A172 (cell line): ENCODE measurements around the gene SSBP2. TPM values are rescaled to one million over a fixed set of nuclear protein-coding genes. Genes with fewer than 3 reads are reported as not detected.
"Not testable (repeated sequence)": the region's sequence is repeated elsewhere in the genome, so short reads cannot be mapped to it uniquely, and the experiment has no call there.

Experiments used
- DNase-seq: peaks from one replicate; pipeline ENCODE4 v3.0.0-alpha.2; 2015; ENCODE audit warnings: low spot score
- total RNA-seq: library from RNA; depleted of rRNA; stranded (reverse); fragments of >200 nt; shearing (Covaris generic); gene quantifications from 2 replicates; pipeline ENCODE4 v1.2.3, GENCODE V29; 2014

SSBP2 gene
- total RNA-seq, 1 experiment from 2014 or later = 12.4 TPM

GRCh38 chr5:81428446-81428845 is 322.5 kb downstream of the SSBP2 start:
- no peak for DNase-seq

GRCh38 chr5:81427566-81427965 is 323.3 kb downstream of the SSBP2 start:
- DNase-seq = no peak

GRCh38 chr5:81426359-81427030 is 324.4 kb downstream of the SSBP2 start:
- DNase-seq = no peak

- peak; percentile 45 for DNase-seq
Observed at GRCh38 chr5:81425569-81425968, 325.3 kb downstream of the SSBP2 start.

GRCh38 chr5:81424728-81425127 is 326.2 kb downstream of the SSBP2 start:
- no peak for DNase-seq

GRCh38 chr5:81422671-81423070 is 328.2 kb downstream of the SSBP2 start:
- peak; percentile 4 for DNase-seq

GRCh38 chr5:81420039-81420667 is 330.7 kb downstream of the SSBP2 start:
- peak; percentile 94 for DNase-seq

GRCh38 chr5:81418606-81419005 is 332.3 kb downstream of the SSBP2 start:
- no peak for DNase-seq

GRCh38 chr5:81417052-81417451 is 333.8 kb downstream of the SSBP2 start:
- no peak for DNase-seq

- DNase-seq = no peak
Observed at GRCh38 chr5:81409896-81410295, 341.0 kb downstream of the SSBP2 start.

GRCh38 chr5:81409361-81409760 is 341.5 kb downstream of the SSBP2 start:
- DNase-seq = no peak

GRCh38 chr5:81408496-81408895 is 342.4 kb downstream of the SSBP2 start:
- DNase-seq = no peak

GRCh38 chr5:81407811-81408210 is 343.1 kb downstream of the SSBP2 start:
- not testable (repeated sequence) for DNase-seq

GRCh38 chr5:81405126-81405891 is 345.6 kb downstream of the SSBP2 start:
- DNase-seq = no peak

GRCh38 chr5:81402192-81402930 is 348.5 kb downstream of the SSBP2 start:
- no peak for DNase-seq

- no peak for DNase-seq
Observed at GRCh38 chr5:81401266-81401665, 349.6 kb downstream of the SSBP2 start.

GRCh38 chr5:81400375-81400774 is 350.5 kb downstream of the SSBP2 start:
- no peak for DNase-seq

GRCh38 chr5:81398741-81399140 is 352.2 kb downstream of the SSBP2 start:
- DNase-seq = no peak

GRCh38 chr5:81397176-81397575 is 353.7 kb downstream of the SSBP2 start:
- peak; percentile 28 for DNase-seq

- no peak for DNase-seq
Observed at GRCh38 chr5:81395262-81395661, 355.6 kb downstream of the SSBP2 start.

- DNase-seq = no peak
Observed at GRCh38 chr5:81393783-81394718, 356.8 kb downstream of the SSBP2 start, which contains the start of gene ACOT12. Gene ACOT12, minus strand, starts transcription at chr5:81394134. Its CDS starts 20 bp downstream, at chr5:81394114.
